HFFc6 (cell line): Measurements from ENCODE around the gene KAT8. TPM values are rescaled to one million over a fixed set of nuclear protein-coding genes. Genes with fewer than 3 reads are reported as not detected.

Experiments
- DNase-seq: peaks from one replicate; pipeline ENCODE4 v3.0.0-alpha.2; 2018
- H3K27ac Mint-ChIP-seq: 2 replicates; pipeline ENCODE4 v1.8.0; 2020; ENCODE audit warnings: mild to moderate bottlenecking, mixed read lengths
- H3K27me3 Mint-ChIP-seq: 2 replicates; pipeline ENCODE4 v1.8.0; 2021; ENCODE audit warnings: mild to moderate bottlenecking, moderate library complexity, mixed read lengths; ENCODE audit not compliant: insufficient read depth
- H3K36me3 Mint-ChIP-seq: 2 replicates; pipeline ENCODE4 v1.8.0; 2021; ENCODE audit warnings: low read depth, mixed read lengths
- H3K4me1 Mint-ChIP-seq: 2 replicates; pipeline ENCODE4 v1.8.0; 2020; ENCODE audit warnings: low read depth, mixed read lengths
- H3K4me3 Mint-ChIP-seq: 2 replicates; pipeline ENCODE4 v1.8.0; 2020; ENCODE audit warnings: mild to moderate bottlenecking, moderate library complexity, mixed read lengths
- H3K9me3 Mint-ChIP-seq: 2 replicates; pipeline ENCODE4 v1.8.0; 2020; ENCODE audit warnings: mild to moderate bottlenecking, mixed read lengths
- CTCF ChIP-seq: fragments of 200-600 bp; sonication (generic); IDR thresholded peaks from 2 replicates; pipeline ENCODE4 v1.5.0; 2021; ENCODE audit warnings: antibody characterized with exemption, mild to moderate bottlenecking
- total RNA-seq, 6 experiments: library from RNA; stranded (reverse); fragmentation: NEBNext Ultra II Directional; extraction: Animal tissue kit (Norgen Biotek cat#: 25700); gene quantifications; 2 replicates in 1 of 6; 3 replicates in 5 of 6; pipeline ENCODE4 v1.2.3, GENCODE V29; 2021

Gene KAT8
- total RNA-seq, 6 experiments from 2014 or later = 28.1 to 31.8 (median 29.6) TPM

GRCh38 chr16:31078597-31079341 lies 38.7 kb upstream of the KAT8 start:
- Mint-ChIP-seq H3K4me1 (peaks cover 15% of the 10 kb centered on the region), H3K27me3 (no peaks in the 10 kb centered on the region), H3K4me3 (no peak overlapping the region), H3K27ac (no peak overlapping the region), H3K36me3 (peaks cover 17% of the 10 kb centered on the region), H3K9me3 (no peaks in the 10 kb centered on the region)
- DNase-seq = no peak
- TF ChIP-seq CTCF = no peak

GRCh38 chr16:31079342-31079944 lies 38.0 kb upstream of the KAT8 start:
- H3K27ac Mint-ChIP-seq = no peak overlapping the region

GRCh38 chr16:31080035-31080629 lies 37.3 kb upstream of the KAT8 start:
- TF ChIP-seq CTCF = no peak
- no peaks in the 10 kb centered on the region for H3K27me3 Mint-ChIP-seq

More at GRCh38 chr16:31079342-31079944, 38.0 kb upstream of the KAT8 start:
- DNase-seq = no peak
- no peak for TF ChIP-seq CTCF
- Mint-ChIP-seq H3K36me3 (peaks cover 17% of the 10 kb centered on the region), H3K27me3 (no peaks in the 10 kb centered on the region), H3K9me3 (no peaks in the 10 kb centered on the region), H3K4me1 (peaks cover 14% of the 10 kb centered on the region), H3K4me3 (no peak overlapping the region; the same call in 1 of the 2 replicates)

GRCh38 chr16:31080756-31081419 lies 36.6 kb upstream of the KAT8 start:
- H3K27me3 Mint-ChIP-seq = peaks cover 1% of the 10 kb centered on the region; the same call in 1 of the 2 replicates
- DNase-seq = no peak
- H3K36me3 Mint-ChIP-seq = peaks cover 13% of the 10 kb centered on the region
- 0 out of 2 replicates have a peak overlapping the region, but pooled peaks have one; percentile 29 for H3K27ac Mint-ChIP-seq
- no peaks in the 10 kb centered on the region for H3K9me3 Mint-ChIP-seq
- no peak overlapping the region for H3K4me3 Mint-ChIP-seq
- no peak for TF ChIP-seq CTCF
- peaks cover under 1% of the 10 kb centered on the region; the same call in 1 of the 2 replicates for H3K4me1 Mint-ChIP-seq

More at GRCh38 chr16:31080035-31080629, 37.3 kb upstream of the KAT8 start:
- H3K4me3 Mint-ChIP-seq = no peak overlapping the region
- H3K4me1 Mint-ChIP-seq = peaks cover 7% of the 10 kb centered on the region
- no peaks in the 10 kb centered on the region for H3K9me3 Mint-ChIP-seq
- H3K36me3 Mint-ChIP-seq = peaks cover 13% of the 10 kb centered on the region
- no peak for DNase-seq
- no peak overlapping the region for H3K27ac Mint-ChIP-seq
